WTC11 (cell line): ENCODE data around the gene NSFL1C. TPM values are rescaled to one million over a fixed set of nuclear protein-coding genes. Genes with fewer than 3 reads are reported as not detected.
A peak's percentile ranks its signal among the peaks of the same experiment; 100 is the strongest.

Source experiments
- ATAC-seq: fragments of 200-7000 bp; cut with Tn5 transposase; 2 replicates; pipeline ENCODE4 v1.10.0; 2021; ENCODE audit warnings: mild to moderate bottlenecking, moderate library complexity
- CTCF ChIA-PET: fragments of 300-600 bp; sonication (Branson Sonifier 250); formaldehyde crosslinking; loops from one replicate; lab custom pipeline; 2021; ENCODE audit warnings: antibody characterized with exemption; lab: Charles Lee
- POLR2A ChIA-PET: fragments of 350-600 bp; sonication (Branson Sonifier 250); formaldehyde crosslinking; loops from one replicate; lab custom pipeline; 2021; ENCODE audit warnings: antibody characterized with exemption; lab: Charles Lee
- DNase-seq: peaks from one replicate; pipeline ENCODE4 v3.0.0; 2021; ENCODE audit warnings: low spot score
- H3K27ac Mint-ChIP-seq: 2 replicates; pipeline ENCODE4 v1.8.0; 2021; ENCODE audit warnings: mixed read lengths
- H3K27me3 Mint-ChIP-seq: 2 replicates; pipeline ENCODE4 v1.8.0; 2021; ENCODE audit warnings: low read depth, mild to moderate bottlenecking, moderate library complexity, mixed read lengths
- H3K36me3 Mint-ChIP-seq: 2 replicates; pipeline ENCODE4 v1.8.0; 2021; ENCODE audit warnings: mixed read lengths
- H3K4me1 Mint-ChIP-seq: 2 replicates; pipeline ENCODE4 v1.8.0; 2022; ENCODE audit warnings: mixed read lengths
- H3K4me3 Mint-ChIP-seq: 2 replicates; pipeline ENCODE4 v1.8.0; 2021; ENCODE audit warnings: mild to moderate bottlenecking, moderate library complexity, mixed read lengths
- H3K9me3 Mint-ChIP-seq: 2 replicates; pipeline ENCODE4 v1.8.0; 2021; ENCODE audit warnings: mixed read lengths
- CREB1 ChIP-seq: sonication (generic); formaldehyde crosslinking; IDR thresholded peaks from 2 replicates; pipeline ENCODE4 v1.8.0; 2023; ENCODE audit warnings: mild to moderate bottlenecking, missing genetic modification reagents
- FOXK1 ChIP-seq: sonication (generic); formaldehyde crosslinking; IDR thresholded peaks from 2 replicates; pipeline ENCODE4 v1.8.0; 2022; ENCODE audit warnings: mild to moderate bottlenecking, moderate library complexity, missing genetic modification reagents
- GTF2I ChIP-seq: fragments of 250-450 bp; sonication (Bioruptor Pico); conservative IDR thresholded peaks from 2 replicates; pipeline ENCODE4 v1.4.0; 2021; ENCODE audit warnings: mild to moderate bottlenecking
- NR3C1 ChIP-seq: sonication (generic); formaldehyde crosslinking; conservative IDR thresholded peaks from 2 replicates; pipeline ENCODE4 v1.8.1; 2023; ENCODE audit warnings: low read depth, mild to moderate bottlenecking, missing genetic modification reagents
- total RNA-seq: library from RNA; stranded (reverse); gene quantifications from 3 replicates; pipeline ENCODE4 v1.2.3, GENCODE V29; 2021
- TF ChIP-seq, protein P1 (sequence below): sonication (generic); formaldehyde crosslinking; IDR thresholded peaks from 2 replicates; pipeline ENCODE4 v1.8.1; 2023; ENCODE audit warnings: mild to moderate bottlenecking, missing genetic modification reagents, moderate library complexity
- TF ChIP-seq, protein P2 (sequence below): fragments of 250-450 bp; sonication (Bioruptor Pico); IDR thresholded peaks from 2 replicates; pipeline ENCODE4 v1.8.0; 2021; ENCODE audit warnings: mild to moderate bottlenecking
- TF ChIP-seq, protein P3 (sequence below): sonication (generic); formaldehyde crosslinking; IDR thresholded peaks from 2 replicates; pipeline ENCODE4 v1.8.0; 2022; ENCODE audit warnings: mild to moderate bottlenecking, missing genetic modification reagents
- TF ChIP-seq, protein P4 (sequence below): sonication (generic); formaldehyde crosslinking; conservative IDR thresholded peaks from 2 replicates; pipeline ENCODE4 v1.8.1; 2022; ENCODE audit warnings: mild to moderate bottlenecking, missing genetic modification reagents
- TF ChIP-seq, protein P5 (sequence below): sonication (generic); formaldehyde crosslinking; conservative IDR thresholded peaks from 2 replicates; pipeline ENCODE4 v1.8.1; 2023; ENCODE audit warnings: mild to moderate bottlenecking, low read depth, missing genetic modification reagents, moderate library complexity
- TF ChIP-seq, protein P6 (sequence below): sonication (generic); formaldehyde crosslinking; IDR thresholded peaks from 2 replicates; pipeline ENCODE4 v1.8.0; 2023; ENCODE audit warnings: missing genetic modification reagents, mild to moderate bottlenecking, borderline replicate concordance

NSFL1C gene
- total RNA-seq, 1 experiment from 2014 or later: 85.5 TPM

DNA sequence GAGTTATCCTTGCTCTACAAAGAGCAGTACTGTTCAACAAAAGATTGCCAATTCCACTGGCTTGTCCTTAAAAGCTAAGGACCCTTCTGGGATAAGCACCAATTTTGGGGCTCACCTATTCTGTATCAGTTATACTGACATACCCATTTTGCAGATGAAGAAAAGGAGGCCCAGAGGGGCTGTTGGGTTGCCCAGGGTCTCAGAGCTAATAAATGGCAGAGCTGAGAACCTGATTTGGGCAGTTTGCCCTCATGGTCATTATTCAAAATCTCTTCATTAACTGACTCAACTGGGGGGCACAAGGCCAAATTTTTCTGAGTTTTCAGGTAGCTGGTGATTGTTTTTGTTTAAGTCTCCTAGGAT is 31.3 kb downstream of the NSFL1C start (continued):
- TF ChIP-seq, protein P1, sequence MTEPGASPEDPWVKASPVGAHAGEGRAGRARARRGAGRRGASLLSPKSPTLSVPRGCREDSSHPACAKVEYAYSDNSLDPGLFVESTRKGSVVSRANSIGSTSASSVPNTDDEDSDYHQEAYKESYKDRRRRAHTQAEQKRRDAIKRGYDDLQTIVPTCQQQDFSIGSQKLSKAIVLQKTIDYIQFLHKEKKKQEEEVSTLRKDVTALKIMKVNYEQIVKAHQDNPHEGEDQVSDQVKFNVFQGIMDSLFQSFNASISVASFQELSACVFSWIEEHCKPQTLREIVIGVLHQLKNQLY (CRISPR knock-in tag): no peak
- TF ChIP-seq, protein P2, sequence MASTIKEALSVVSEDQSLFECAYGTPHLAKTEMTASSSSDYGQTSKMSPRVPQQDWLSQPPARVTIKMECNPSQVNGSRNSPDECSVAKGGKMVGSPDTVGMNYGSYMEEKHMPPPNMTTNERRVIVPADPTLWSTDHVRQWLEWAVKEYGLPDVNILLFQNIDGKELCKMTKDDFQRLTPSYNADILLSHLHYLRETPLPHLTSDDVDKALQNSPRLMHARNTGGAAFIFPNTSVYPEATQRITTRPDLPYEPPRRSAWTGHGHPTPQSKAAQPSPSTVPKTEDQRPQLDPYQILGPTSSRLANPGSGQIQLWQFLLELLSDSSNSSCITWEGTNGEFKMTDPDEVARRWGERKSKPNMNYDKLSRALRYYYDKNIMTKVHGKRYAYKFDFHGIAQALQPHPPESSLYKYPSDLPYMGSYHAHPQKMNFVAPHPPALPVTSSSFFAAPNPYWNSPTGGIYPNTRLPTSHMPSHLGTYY (CRISPR knock-in tag): no peak
- TF ChIP-seq, protein P3, sequence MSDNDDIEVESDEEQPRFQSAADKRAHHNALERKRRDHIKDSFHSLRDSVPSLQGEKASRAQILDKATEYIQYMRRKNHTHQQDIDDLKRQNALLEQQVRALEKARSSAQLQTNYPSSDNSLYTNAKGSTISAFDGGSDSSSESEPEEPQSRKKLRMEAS (CRISPR knock-in tag): no peak
- TF ChIP-seq, protein P4, sequence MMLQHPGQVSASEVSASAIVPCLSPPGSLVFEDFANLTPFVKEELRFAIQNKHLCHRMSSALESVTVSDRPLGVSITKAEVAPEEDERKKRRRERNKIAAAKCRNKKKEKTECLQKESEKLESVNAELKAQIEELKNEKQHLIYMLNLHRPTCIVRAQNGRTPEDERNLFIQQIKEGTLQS: no peak
- TF ChIP-seq, protein P5, sequence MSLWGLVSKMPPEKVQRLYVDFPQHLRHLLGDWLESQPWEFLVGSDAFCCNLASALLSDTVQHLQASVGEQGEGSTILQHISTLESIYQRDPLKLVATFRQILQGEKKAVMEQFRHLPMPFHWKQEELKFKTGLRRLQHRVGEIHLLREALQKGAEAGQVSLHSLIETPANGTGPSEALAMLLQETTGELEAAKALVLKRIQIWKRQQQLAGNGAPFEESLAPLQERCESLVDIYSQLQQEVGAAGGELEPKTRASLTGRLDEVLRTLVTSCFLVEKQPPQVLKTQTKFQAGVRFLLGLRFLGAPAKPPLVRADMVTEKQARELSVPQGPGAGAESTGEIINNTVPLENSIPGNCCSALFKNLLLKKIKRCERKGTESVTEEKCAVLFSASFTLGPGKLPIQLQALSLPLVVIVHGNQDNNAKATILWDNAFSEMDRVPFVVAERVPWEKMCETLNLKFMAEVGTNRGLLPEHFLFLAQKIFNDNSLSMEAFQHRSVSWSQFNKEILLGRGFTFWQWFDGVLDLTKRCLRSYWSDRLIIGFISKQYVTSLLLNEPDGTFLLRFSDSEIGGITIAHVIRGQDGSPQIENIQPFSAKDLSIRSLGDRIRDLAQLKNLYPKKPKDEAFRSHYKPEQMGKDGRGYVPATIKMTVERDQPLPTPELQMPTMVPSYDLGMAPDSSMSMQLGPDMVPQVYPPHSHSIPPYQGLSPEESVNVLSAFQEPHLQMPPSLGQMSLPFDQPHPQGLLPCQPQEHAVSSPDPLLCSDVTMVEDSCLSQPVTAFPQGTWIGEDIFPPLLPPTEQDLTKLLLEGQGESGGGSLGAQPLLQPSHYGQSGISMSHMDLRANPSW: no peak
- no peak for TF ChIP-seq FOXK1

DNA sequence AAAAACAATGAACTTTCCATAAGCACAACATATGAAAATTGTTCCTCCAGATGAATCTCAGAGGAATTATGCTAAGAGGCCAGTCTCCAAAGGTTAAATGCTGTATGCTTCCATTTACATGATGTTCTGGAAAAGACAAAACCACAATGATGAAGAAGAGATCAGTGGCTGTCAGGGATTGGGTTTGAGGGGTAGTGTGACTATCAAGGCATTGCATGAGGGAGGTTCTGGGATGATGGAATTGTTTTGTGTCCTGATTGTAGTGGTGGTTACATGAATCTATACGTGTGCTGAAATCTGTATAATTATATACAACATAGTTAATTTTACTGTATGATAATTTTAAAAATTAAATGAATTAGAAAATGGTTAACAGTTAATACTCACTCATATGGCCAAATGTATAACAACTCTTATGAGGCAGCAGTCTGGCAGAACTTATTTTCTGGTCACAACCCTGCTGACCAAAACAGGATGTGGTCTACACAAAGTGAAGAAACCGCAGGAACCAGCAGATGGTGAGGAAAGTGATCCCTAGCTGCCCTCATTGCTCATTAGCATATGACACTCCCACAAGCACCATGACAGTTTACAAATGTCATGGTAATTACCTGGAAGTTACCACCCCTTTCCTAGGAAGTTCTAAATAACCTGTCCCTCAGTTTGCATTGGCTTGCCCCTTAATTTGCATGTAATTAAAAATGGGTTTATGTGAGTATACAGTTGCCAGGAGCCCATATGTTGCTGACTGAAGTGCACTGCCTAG is 31.9 kb downstream of the NSFL1C start:
- CTCF ChIA-PET: interaction anchor here (0.7 to 4.3 kb wide), 3 partner anchors 11 to 101 kb away, joined by 3 to 20 read pairs (median 4); partner anchors contain the start of gene NSFL1C
- Mint-ChIP-seq H3K4me3 (no peak overlapping the region), H3K4me1 (peaks cover 37% of the 10 kb centered on the region), H3K36me3 (peaks cover 27% of the 10 kb centered on the region), H3K27ac (no peak overlapping the region), H3K9me3 (peaks cover 30% of the 10 kb centered on the region), H3K27me3 (no peaks in the 10 kb centered on the region)
- ATAC-seq (peak; percentile 64), DNase-seq (no peak)
- TF ChIP-seq GTF2I (CRISPR knock-in tag) (no peak), NR3C1 (CRISPR knock-in tag) (no peak)
- TF ChIP-seq, protein P6, sequence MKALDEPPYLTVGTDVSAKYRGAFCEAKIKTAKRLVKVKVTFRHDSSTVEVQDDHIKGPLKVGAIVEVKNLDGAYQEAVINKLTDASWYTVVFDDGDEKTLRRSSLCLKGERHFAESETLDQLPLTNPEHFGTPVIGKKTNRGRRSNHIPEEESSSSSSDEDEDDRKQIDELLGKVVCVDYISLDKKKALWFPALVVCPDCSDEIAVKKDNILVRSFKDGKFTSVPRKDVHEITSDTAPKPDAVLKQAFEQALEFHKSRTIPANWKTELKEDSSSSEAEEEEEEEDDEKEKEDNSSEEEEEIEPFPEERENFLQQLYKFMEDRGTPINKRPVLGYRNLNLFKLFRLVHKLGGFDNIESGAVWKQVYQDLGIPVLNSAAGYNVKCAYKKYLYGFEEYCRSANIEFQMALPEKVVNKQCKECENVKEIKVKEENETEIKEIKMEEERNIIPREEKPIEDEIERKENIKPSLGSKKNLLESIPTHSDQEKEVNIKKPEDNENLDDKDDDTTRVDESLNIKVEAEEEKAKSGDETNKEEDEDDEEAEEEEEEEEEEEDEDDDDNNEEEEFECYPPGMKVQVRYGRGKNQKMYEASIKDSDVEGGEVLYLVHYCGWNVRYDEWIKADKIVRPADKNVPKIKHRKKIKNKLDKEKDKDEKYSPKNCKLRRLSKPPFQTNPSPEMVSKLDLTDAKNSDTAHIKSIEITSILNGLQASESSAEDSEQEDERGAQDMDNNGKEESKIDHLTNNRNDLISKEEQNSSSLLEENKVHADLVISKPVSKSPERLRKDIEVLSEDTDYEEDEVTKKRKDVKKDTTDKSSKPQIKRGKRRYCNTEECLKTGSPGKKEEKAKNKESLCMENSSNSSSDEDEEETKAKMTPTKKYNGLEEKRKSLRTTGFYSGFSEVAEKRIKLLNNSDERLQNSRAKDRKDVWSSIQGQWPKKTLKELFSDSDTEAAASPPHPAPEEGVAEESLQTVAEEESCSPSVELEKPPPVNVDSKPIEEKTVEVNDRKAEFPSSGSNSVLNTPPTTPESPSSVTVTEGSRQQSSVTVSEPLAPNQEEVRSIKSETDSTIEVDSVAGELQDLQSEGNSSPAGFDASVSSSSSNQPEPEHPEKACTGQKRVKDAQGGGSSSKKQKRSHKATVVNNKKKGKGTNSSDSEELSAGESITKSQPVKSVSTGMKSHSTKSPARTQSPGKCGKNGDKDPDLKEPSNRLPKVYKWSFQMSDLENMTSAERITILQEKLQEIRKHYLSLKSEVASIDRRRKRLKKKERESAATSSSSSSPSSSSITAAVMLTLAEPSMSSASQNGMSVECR (CRISPR knock-in tag): no peak
- POLR2A ChIA-PET: no interaction called here

DNA sequence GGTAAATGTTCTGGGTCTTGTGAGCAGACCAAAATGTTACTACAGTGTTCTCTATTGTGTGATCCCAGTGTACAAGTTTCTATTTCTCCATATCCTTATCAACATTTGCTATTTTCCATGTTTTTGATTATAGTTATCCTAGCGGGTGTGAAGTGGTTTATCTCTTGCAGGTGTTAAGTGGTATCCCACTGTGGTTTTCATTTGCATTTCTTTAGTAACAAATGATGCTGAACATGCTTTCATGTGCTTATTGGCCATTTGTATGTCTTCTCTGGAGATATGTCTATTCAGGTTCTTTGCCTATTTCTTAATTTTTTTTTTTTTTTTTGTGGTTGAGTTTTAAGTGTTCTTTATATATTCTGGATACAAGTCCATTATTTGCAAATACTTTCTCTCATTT is 35.5 kb downstream of the NSFL1C start:
- Mint-ChIP-seq H3K9me3 (peaks cover 40% of the 10 kb centered on the region), H3K27me3 (no peaks in the 10 kb centered on the region), H3K4me1 (peaks cover 59% of the 10 kb centered on the region), H3K4me3 (no peak overlapping the region), H3K36me3 (peaks cover 32% of the 10 kb centered on the region), H3K27ac (no peak overlapping the region)
- POLR2A ChIA-PET: interaction anchor here (0.9 kb wide), 1 partner anchor 148 kb away, joined by 4 read pairs; no protein-coding TSS in a partner anchor
- ATAC-seq: no peak
- no peak for TF ChIP-seq CREB1
- DNase-seq: no peak
- CTCF ChIA-PET: no interaction called here
